ENCODE data around the gene TMEM52B.

The TMEM52B gene

GRCh38 chr12:10235761-10236631, 57.2 kb downstream of the TMEM52B start:
- no peak overlapping the region for H3K27ac ChIP-seq (ENCODE audit: low read length)

DNA sequence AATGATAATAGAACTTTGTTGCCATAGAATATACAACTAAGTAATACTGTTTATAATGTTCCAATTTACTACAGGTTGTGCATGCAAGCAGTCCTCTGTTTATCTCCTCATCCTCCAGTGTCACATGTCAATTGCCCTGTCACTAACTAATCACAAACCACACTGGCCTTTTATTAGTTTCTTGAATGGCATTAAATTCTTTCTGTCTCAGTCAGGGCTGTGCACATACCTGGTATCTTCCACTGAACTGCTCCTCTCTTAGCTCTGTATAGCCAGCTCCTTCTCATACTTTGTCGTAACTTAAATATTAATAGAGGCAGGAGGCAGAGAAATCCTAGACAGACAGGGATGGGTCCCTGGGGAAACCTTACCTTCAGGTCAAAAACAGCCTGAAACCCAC, 57.9 kb downstream of the TMEM52B start:
- Histone ChIP-seq H4K20me1 (ENCODE audit: insufficient read depth, low read length) (no peaks in the 10 kb centered on the region), H3K27me3 (ENCODE audit: insufficient read depth, low read length, poor library complexity) (no peaks in the 10 kb centered on the region), H3K79me2 (ENCODE audit: insufficient read depth, low read length) (no peaks in the 10 kb centered on the region), H3K9ac (ENCODE audit: low read depth, low read length) (no peak overlapping the region), H2AFZ (ENCODE audit: low read depth, low read length) (no peak overlapping the region), H3K4me3 (ENCODE audit: low read depth in 1 of 2, low read length in 2 of 2) (no peak overlapping the region), H3K27ac (ENCODE audit: low read length) (no peak overlapping the region), H3K4me1 (ENCODE audit: insufficient read depth, low read length) (no peaks in the 10 kb centered on the region), H3K36me3 (ENCODE audit: insufficient read depth, low read length) (no peaks in the 10 kb centered on the region), H3K4me2 (ENCODE audit: insufficient read depth, low read length) (no peak overlapping the region), H3K9me3 (ENCODE audit: insufficient read depth, low read length, severe bottlenecking) (peaks cover 13% of the 10 kb centered on the region)
- DNase-seq = no peak
- TF ChIP-seq EZH2 (IDR thresholded peaks at IDR 0.05; ENCODE audit: borderline replicate concordance, low read depth, low read length, severe bottlenecking) = no peak
- TF ChIP-seq, protein P1, sequence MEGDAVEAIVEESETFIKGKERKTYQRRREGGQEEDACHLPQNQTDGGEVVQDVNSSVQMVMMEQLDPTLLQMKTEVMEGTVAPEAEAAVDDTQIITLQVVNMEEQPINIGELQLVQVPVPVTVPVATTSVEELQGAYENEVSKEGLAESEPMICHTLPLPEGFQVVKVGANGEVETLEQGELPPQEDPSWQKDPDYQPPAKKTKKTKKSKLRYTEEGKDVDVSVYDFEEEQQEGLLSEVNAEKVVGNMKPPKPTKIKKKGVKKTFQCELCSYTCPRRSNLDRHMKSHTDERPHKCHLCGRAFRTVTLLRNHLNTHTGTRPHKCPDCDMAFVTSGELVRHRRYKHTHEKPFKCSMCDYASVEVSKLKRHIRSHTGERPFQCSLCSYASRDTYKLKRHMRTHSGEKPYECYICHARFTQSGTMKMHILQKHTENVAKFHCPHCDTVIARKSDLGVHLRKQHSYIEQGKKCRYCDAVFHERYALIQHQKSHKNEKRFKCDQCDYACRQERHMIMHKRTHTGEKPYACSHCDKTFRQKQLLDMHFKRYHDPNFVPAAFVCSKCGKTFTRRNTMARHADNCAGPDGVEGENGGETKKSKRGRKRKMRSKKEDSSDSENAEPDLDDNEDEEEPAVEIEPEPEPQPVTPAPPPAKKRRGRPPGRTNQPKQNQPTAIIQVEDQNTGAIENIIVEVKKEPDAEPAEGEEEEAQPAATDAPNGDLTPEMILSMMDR (IDR thresholded peaks at IDR 0.05; ENCODE audit: borderline replicate concordance, extremely low read depth, low read length, poor library complexity, severe bottlenecking) = no peak
- ATAC-seq (ENCODE audit: insufficient read depth, low read depth) = no peak

More at GRCh38 chr12:10235761-10236631, 57.2 kb downstream of the TMEM52B start:
- Histone ChIP-seq H3K4me3 (ENCODE audit: low read depth in 1 of 2, low read length in 2 of 2) (no peak overlapping the region), H2AFZ (ENCODE audit: low read depth, low read length) (no peak overlapping the region), H3K4me2 (ENCODE audit: insufficient read depth, low read length) (no peak overlapping the region), H3K9ac (ENCODE audit: low read depth, low read length) (no peak overlapping the region), H3K79me2 (ENCODE audit: insufficient read depth, low read length) (no peaks in the 10 kb centered on the region), H3K9me3 (ENCODE audit: insufficient read depth, low read length, severe bottlenecking) (peaks cover 13% of the 10 kb centered on the region), H3K4me1 (ENCODE audit: insufficient read depth, low read length) (no peaks in the 10 kb centered on the region), H3K36me3 (ENCODE audit: insufficient read depth, low read length) (no peaks in the 10 kb centered on the region), H4K20me1 (ENCODE audit: insufficient read depth, low read length) (no peaks in the 10 kb centered on the region), H3K27me3 (ENCODE audit: insufficient read depth, low read length, poor library complexity) (no peaks in the 10 kb centered on the region)
- peak; percentile 39 for DNase-seq
- ATAC-seq (ENCODE audit: insufficient read depth, low read depth) = peak; percentile 78
- TF ChIP-seq, protein P1 (IDR thresholded peaks at IDR 0.05; ENCODE audit: borderline replicate concordance, extremely low read depth, low read length, poor library complexity, severe bottlenecking) = peak; percentile 88
- TF ChIP-seq EZH2 (IDR thresholded peaks at IDR 0.05; ENCODE audit: borderline replicate concordance, low read depth, low read length, severe bottlenecking) = no peak

DNA sequence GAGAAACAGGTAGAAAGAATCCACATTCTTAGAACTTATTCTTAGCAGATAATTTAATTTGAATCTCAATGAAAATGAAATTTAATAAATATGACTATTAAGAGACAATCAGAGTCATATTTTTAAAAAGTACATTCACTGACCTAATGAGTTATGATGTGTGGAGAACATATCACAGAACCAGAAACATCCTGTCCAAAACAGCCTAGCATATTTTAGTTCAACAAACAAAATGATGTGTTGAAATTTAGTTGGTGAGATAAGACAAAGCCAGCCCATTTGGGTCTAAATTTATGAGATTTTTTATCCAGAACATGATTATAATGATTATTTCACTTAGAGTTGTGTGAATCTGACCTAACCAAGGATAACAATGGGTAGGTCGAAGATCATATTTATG, 59.7 kb downstream of the TMEM52B start:
- Histone ChIP-seq H3K36me3 (ENCODE audit: insufficient read depth, low read length) (no peaks in the 10 kb centered on the region), H3K9ac (ENCODE audit: low read depth, low read length) (no peak overlapping the region), H3K4me2 (ENCODE audit: insufficient read depth, low read length) (no peak overlapping the region), H3K27ac (ENCODE audit: low read length) (no peak overlapping the region), H3K79me2 (ENCODE audit: insufficient read depth, low read length) (no peaks in the 10 kb centered on the region), H3K9me3 (ENCODE audit: insufficient read depth, low read length, severe bottlenecking) (peaks cover 13% of the 10 kb centered on the region), H2AFZ (ENCODE audit: low read depth, low read length) (no peak overlapping the region), H3K27me3 (ENCODE audit: insufficient read depth, low read length, poor library complexity) (no peaks in the 10 kb centered on the region), H3K4me3 (ENCODE audit: low read depth in 1 of 2, low read length in 2 of 2) (no peak overlapping the region), H3K4me1 (ENCODE audit: insufficient read depth, low read length) (peaks cover 13% of the 10 kb centered on the region), H4K20me1 (ENCODE audit: insufficient read depth, low read length) (no peaks in the 10 kb centered on the region)
- DNase-seq (no peak), ATAC-seq (ENCODE audit: insufficient read depth, low read depth) (no peak)
- no peak for TF ChIP-seq EZH2 (IDR thresholded peaks at IDR 0.05; ENCODE audit: borderline replicate concordance, low read depth, low read length, severe bottlenecking)
- TF ChIP-seq, protein P1 (IDR thresholded peaks at IDR 0.05; ENCODE audit: borderline replicate concordance, extremely low read depth, low read length, poor library complexity, severe bottlenecking) = no peak

All from DND-41 (cell line).